H1 (cell line): ENCODE results near the gene FLG. TPM values are rescaled to one million over a fixed set of nuclear protein-coding genes. Genes with fewer than 3 reads are reported as not detected.

Experiments used
- CTCF ChIA-PET: fragments of 300-600 bp; sonication (Branson Sonifier 250); formaldehyde crosslinking; loops from one replicate; lab custom pipeline; 2021; ENCODE audit not compliant: partially characterized antibody; lab: Charles Lee
- POLR2A ChIA-PET: fragments of 300-600 bp; sonication (Branson Sonifier 250); formaldehyde crosslinking; loops from one replicate; lab custom pipeline; 2021; ENCODE audit warnings: inconsistent platforms; ENCODE audit not compliant: partially characterized antibody; lab: Charles Lee
- DNase-seq, 2 experiments: peaks; one replicate each; pipeline versions ENCODE4 v3.0.0 to v3.0.0-alpha.2; 2010 to 2022; ENCODE audit warnings: low spot score in 2 of 2, low read depth in 1 of 2, mixed read lengths in 1 of 2
- FAIRE-seq: peaks from 2 replicates; lab custom pipeline; 2011; peaks lifted over from hg19 to GRCh38; lab: Jason Lieb, UNC
- H2AFZ ChIP-seq: 2 replicates; pipeline ENCODE4 v1.8.1; 2012; ENCODE audit warnings: low read length, inconsistent platforms
- H2AK5ac ChIP-seq: 2 replicates; pipeline ENCODE4 v1.6.1; 2013; ENCODE audit warnings: low read depth, low read length
- H2BK120ac ChIP-seq: replicated peaks from 2 replicates; pipeline ENCODE3; 2013; ENCODE audit warnings: low read depth, low read length, inconsistent platforms
- H2BK12ac ChIP-seq: 2 replicates; pipeline ENCODE4 v1.6.1; 2013; ENCODE audit warnings: low read depth, low read length
- H2BK15ac ChIP-seq: 2 replicates; pipeline ENCODE4 v1.6.1; 2013; ENCODE audit warnings: low read length
- H2BK20ac ChIP-seq: 2 replicates; pipeline ENCODE4 v1.6.1; 2013; ENCODE audit warnings: low read length
- H2BK5ac ChIP-seq: 2 replicates; pipeline ENCODE4 v1.6.1; 2013; ENCODE audit warnings: low read depth, low read length
- H3K14ac ChIP-seq: 2 replicates; pipeline ENCODE4 v1.6.1; 2013; ENCODE audit warnings: inconsistent platforms; ENCODE audit not compliant: insufficient read length
- H3K18ac ChIP-seq: 2 replicates; pipeline ENCODE4 v1.6.1; 2013; ENCODE audit warnings: low read length; ENCODE audit errors: extremely low read depth
- H3K23ac ChIP-seq: 2 replicates; pipeline ENCODE4 v1.6.1; 2013; ENCODE audit warnings: inconsistent platforms; ENCODE audit not compliant: insufficient read length
- H3K23me2 ChIP-seq: 2 replicates; pipeline ENCODE4 v1.6.1; 2013; ENCODE audit warnings: low read depth, low read length
- H3K27ac ChIP-seq: 2 replicates; pipeline ENCODE4 v1.6.1; 2011; ENCODE audit warnings: low read depth, low read length, inconsistent platforms
- H3K27me3 ChIP-seq, 4 experiments: replicated peaks in 1 of 4; 1 replicate in 1 of 4; 2 replicates in 3 of 4; pipeline versions ENCODE4 v1.6.1 to v1.8.1; 2011 to 2013; ENCODE audit warnings: low read length in 3 of 4, mild to moderate bottlenecking in 3 of 4, inconsistent platforms in 2 of 4, mixed read lengths in 2 of 4, moderate library complexity in 1 of 4; ENCODE audit not compliant: control insufficient read depth in 3 of 4, insufficient read depth in 3 of 4; ENCODE audit errors: extremely low read depth in 1 of 4
- H3K36me3 ChIP-seq, 4 experiments: 2 replicates each; pipeline versions ENCODE4 v1.6.1 to v1.8.1; 2011 to 2013; ENCODE audit warnings: mild to moderate bottlenecking in 4 of 4, low read length in 3 of 4, moderate library complexity in 2 of 4, control low read depth in 1 of 4, inconsistent platforms in 1 of 4; ENCODE audit not compliant: insufficient read depth in 4 of 4, control insufficient read depth in 2 of 4
- H3K4ac ChIP-seq: replicated peaks from 2 replicates; pipeline ENCODE3; 2013; ENCODE audit warnings: low read length, low read depth, mixed read lengths, inconsistent platforms; ENCODE audit not compliant: insufficient read length
- H3K4me1 ChIP-seq, 4 experiments: replicated peaks in 1 of 4; 1 replicate in 1 of 4; 2 replicates in 3 of 4; pipeline versions ENCODE4 v1.6.1 to v1.8.1; 2011 to 2013; ENCODE audit warnings: low read length in 3 of 4, inconsistent platforms in 2 of 4, mixed read lengths in 1 of 4; ENCODE audit not compliant: insufficient read depth in 4 of 4, control insufficient read depth in 3 of 4
- H3K4me2 ChIP-seq, 2 experiments: 2 replicates each; pipeline versions ENCODE4 v1.6.1 to v1.8.1; 2011 to 2013; ENCODE audit warnings: low read depth in 2 of 2, low read length in 2 of 2, control low read depth in 1 of 2, inconsistent platforms in 1 of 2, mild to moderate bottlenecking in 1 of 2; ENCODE audit not compliant: insufficient read depth in 1 of 2
- H3K4me3 ChIP-seq, 4 experiments: fragments of 200-600, 300-600 bp in 1 of 4; sonication (generic), shearing (Covaris generic), sonication (Bioruptor Twin) in 1 of 4; 2 replicates each; pipeline versions ENCODE4 v1.5.1 to v1.8.1; 2011 to 2016; ENCODE audit warnings: low read length in 4 of 4, low read depth in 3 of 4, control low read depth in 2 of 4, inconsistent platforms in 2 of 4, mild to moderate bottlenecking in 2 of 4, mixed read lengths in 1 of 4, moderate library complexity in 1 of 4; ENCODE audit not compliant: insufficient read depth in 2 of 4; ENCODE audit errors: extremely low read depth in 1 of 4
- H3K56ac ChIP-seq: replicated peaks from 2 replicates; pipeline ENCODE3; 2013; ENCODE audit warnings: low read depth, mild to moderate bottlenecking, mixed read lengths, low read length, inconsistent platforms; ENCODE audit not compliant: insufficient read length
- H3K79me1 ChIP-seq: 2 replicates; pipeline ENCODE4 v1.6.1; 2013; ENCODE audit warnings: low read depth, low read length, control low read depth
- H3K79me2 ChIP-seq, 2 experiments: 2 replicates each; pipeline versions ENCODE4 v1.6.1 to v1.8.1; 2012 to 2013; ENCODE audit warnings: low read length in 2 of 2, mild to moderate bottlenecking in 2 of 2, inconsistent platforms in 1 of 2; ENCODE audit not compliant: insufficient read depth in 2 of 2, control insufficient read depth in 1 of 2
- H3K9ac ChIP-seq, 4 experiments: replicated peaks in 1 of 4; 1 replicate in 1 of 4; 2 replicates in 3 of 4; pipeline versions ENCODE4 v1.6.1 to v1.8.1; 2011 to 2013; ENCODE audit warnings: low read depth in 3 of 4, low read length in 3 of 4, control low read depth in 2 of 4, mild to moderate bottlenecking in 2 of 4, moderate library complexity in 2 of 4, inconsistent platforms in 1 of 4; ENCODE audit errors: extremely low read depth in 1 of 4
- H3K9me3 ChIP-seq, 2 experiments: 2 replicates each; pipeline versions ENCODE4 v1.6.1 to v1.8.1; 2012 to 2013; ENCODE audit warnings: mild to moderate bottlenecking in 2 of 2, moderate library complexity in 2 of 2, control low read depth in 1 of 2, inconsistent platforms in 1 of 2, low read depth in 1 of 2, low read length in 1 of 2, mixed read lengths in 1 of 2; ENCODE audit not compliant: insufficient read depth in 2 of 2
- H4K20me1 ChIP-seq, 2 experiments: replicated peaks in 1 of 2; 2 replicates each; pipeline versions ENCODE3 to v1.8.1; 2011 to 2013; ENCODE audit warnings: inconsistent platforms in 2 of 2, low read length in 2 of 2, mild to moderate bottlenecking in 1 of 2; ENCODE audit not compliant: insufficient read depth in 2 of 2, control insufficient read depth in 1 of 2
- H4K5ac ChIP-seq: 2 replicates; pipeline ENCODE4 v1.6.1; 2013; ENCODE audit warnings: low read length, low read depth, mixed read lengths, inconsistent platforms; ENCODE audit not compliant: insufficient read length
- H4K8ac ChIP-seq: 2 replicates; pipeline ENCODE4 v1.8.0; 2013; ENCODE audit warnings: mild to moderate bottlenecking, moderate library complexity, low read length, inconsistent platforms; ENCODE audit not compliant: insufficient read depth; ENCODE audit errors: extremely low read depth
- H4K91ac ChIP-seq: replicated peaks from 2 replicates; pipeline ENCODE3; 2013; ENCODE audit warnings: low read length, mixed read lengths, inconsistent platforms; ENCODE audit not compliant: insufficient read length
- BACH1 ChIP-seq: IDR thresholded peaks from 2 replicates; pipeline ENCODE4 v1.6.1; 2012; ENCODE audit warnings: low read length, improper control_type of control experiment
- TEAD4 ChIP-seq: IDR thresholded peaks from 2 replicates; pipeline ENCODE4 v1.6.1; 2012; ENCODE audit warnings: low read depth, low read length, inconsistent platforms, mixed read lengths
- whole genome bisulfite sequencing, 2 experiments: shearing (Covaris generic) in 1 of 2; methylation state at CpG; one replicate each; pipeline versions ENCODE4 v1.1.6 to v1.1.7; 2013 to 2015; ENCODE audit warnings: low lambda C conversion rate in 2 of 2, mixed read lengths in 2 of 2, inconsistent platforms in 1 of 2, low coverage in 1 of 2, missing lambda C conversion rate in 1 of 2; ENCODE audit not compliant: insufficient replicate concordance in 2 of 2, insufficient coverage in 1 of 2, insufficient read length in 1 of 2; ENCODE audit errors: extremely low coverage in 1 of 2, missing lambda C conversion rate in 1 of 2; 5-methylcytosine and 5-hydroxymethylcytosine counted together
- polyA plus RNA-seq, 7 experiments: library from polyadenylated mRNA; depleted of rRNA in 3 of 7; stranded (reverse) in 5 of 7; unstranded in 2 of 7; fragments of >200 nt in 5 of 7; fragments of 200-250 nt in 2 of 7; gene quantifications; 1 replicate in 5 of 7; 2 replicates in 1 of 7; 4 replicates in 1 of 7; pipeline versions ENCODE4 v1.2.1 to v1.2.3, GENCODE V29; 2011 to 2013; ENCODE audit warnings: missing spikeins in 2 of 7, mixed read lengths in 2 of 7
- total RNA-seq: library from RNA; stranded (reverse); fragmentation: NEBNext Ultra II Directional; extraction: Animal tissue kit (Norgen Biotek cat#: 25700); gene quantifications from 2 replicates; pipeline ENCODE4 v1.2.1, GENCODE V29; 2021

The FLG gene
- total and polyA plus RNA-seq, 2 of the 8 experiments (the other 6 are each of a cell fraction or from before 2014, with no cell fraction given), result not detected

DNA sequence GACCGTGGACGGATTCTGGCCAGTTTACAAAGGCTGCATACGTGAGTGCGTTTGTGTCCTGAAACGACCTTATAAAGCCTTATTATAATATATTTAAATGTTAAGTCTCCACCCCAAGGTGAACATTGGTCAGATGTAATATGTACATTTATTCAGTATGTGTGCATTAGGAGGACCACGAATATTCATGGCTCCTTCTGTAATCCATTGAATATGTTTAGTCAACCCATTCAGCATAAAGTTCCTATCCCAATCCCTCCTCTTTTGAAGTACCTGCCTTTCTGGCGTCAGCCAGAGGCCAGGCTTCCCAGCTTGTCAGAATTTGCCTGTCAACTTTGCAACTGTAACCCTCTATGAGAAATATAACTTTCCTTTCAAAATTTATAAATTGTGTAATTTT is 10.4 kb upstream of the FLG start:
- no peak overlapping the region for H3K27ac ChIP-seq
- no peak for FAIRE-seq
- no peak overlapping the region for H3K14ac ChIP-seq
- no peak overlapping the region for H2BK120ac ChIP-seq
- no peak overlapping the region for H4K91ac ChIP-seq
- no peak overlapping the region for H2AK5ac ChIP-seq
- no peak overlapping the region for H3K18ac ChIP-seq
- peaks cover 45 to 48% of the 10 kb centered on the region in 2 experiments for H3K9me3 ChIP-seq
- H3K4me3 ChIP-seq, result no peak overlapping the region
- H3K4me1 ChIP-seq, result no peaks in the 10 kb centered on the region
- H2BK5ac ChIP-seq, result no peak overlapping the region
- no peak overlapping the region for H3K4me2 ChIP-seq
- no peaks in the 10 kb centered on the region for H3K79me2 ChIP-seq
- H3K27me3 ChIP-seq, result no peaks in the 10 kb centered on the region
- no peak overlapping the region for H3K56ac ChIP-seq
- H3K9ac ChIP-seq, result no peak overlapping the region
- no peak overlapping the region for H2BK12ac ChIP-seq
- H2BK15ac ChIP-seq, result no peak overlapping the region
- H3K36me3 ChIP-seq, result no peaks in the 10 kb centered on the region
- CTCF ChIA-PET, result no interaction called here
- no peak overlapping the region for H2BK20ac ChIP-seq
- DNase-seq, result no peak
- H3K4ac ChIP-seq, result no peak overlapping the region
- no peaks in the 10 kb centered on the region for H3K23me2 ChIP-seq
- WGBS, 2 experiments, result 67% methylated on average over 7 of the region's 7 CpGs; no CpG with 5 or more reads in 1 of the 2 experiments
- H4K8ac ChIP-seq, result no peak overlapping the region
- H2AFZ ChIP-seq, result no peak overlapping the region
- POLR2A ChIA-PET, result no interaction called here
- H3K79me1 ChIP-seq, result no peaks in the 10 kb centered on the region
- H4K5ac ChIP-seq, result no peak overlapping the region
- no peaks in the 10 kb centered on the region for H4K20me1 ChIP-seq
- H3K23ac ChIP-seq, result no peak overlapping the region
- TF ChIP-seq TEAD4 (no peak), BACH1 (no peak)
